GM19468 (cell line): Measurements from ENCODE around the gene PUS7L.
"Not testable (repeated sequence)": the region's sequence is repeated elsewhere in the genome, so short reads cannot be mapped to it uniquely, and the experiment has no call there.

Experiments used
- ATAC-seq: cut with Tn5 transposase; IDR thresholded peaks from one replicate; pipeline ENCODE4 v1.9.1; 2021; ENCODE audit warnings: mild to moderate bottlenecking, moderate library complexity, moderate number of reproducible peaks; ENCODE audit not compliant: unreplicated experiment; ENCODE audit errors: extremely low read depth

Gene PUS7L

GRCh38 chr12:43758728-43759563, at the start of gene PUS7L, which contains the start of gene IRAK4:
TSS of gene PUS7L (minus strand) at chr12:43758790. CDS start at chr12:43755245, 3,545 bp downstream.
TSS of gene IRAK4 (plus strand) at chr12:43758951. CDS start at chr12:43768112, 9,161 bp downstream.
- ATAC-seq = peak; percentile 97

- ATAC-seq = no peak
These were observed 48.8 kb upstream of the PUS7L start for GRCh38 chr12:43807386-43807785.

GRCh38 chr12:43806737-43807072, 48.1 kb upstream of the PUS7L start:
- ATAC-seq = no peak

GRCh38 chr12:43805860-43806736, 47.5 kb upstream of the PUS7L start, which contains the start of gene TWF1:
TSS of gene TWF1 (minus strand) at chr12:43806317. CDS start at chr12:43806245, 72 bp downstream.
- ATAC-seq = peak; percentile 83

GRCh38 chr12:43805149-43805859, 46.7 kb upstream of the PUS7L start:
- no peak for ATAC-seq

GRCh38 chr12:43797561-43798217, 39.1 kb upstream of the PUS7L start:
- ATAC-seq = no peak

GRCh38 chr12:43795716-43796280, 37.2 kb upstream of the PUS7L start:
- no peak for ATAC-seq

- ATAC-seq = no peak
These were observed 31.4 kb upstream of the PUS7L start for GRCh38 chr12:43789941-43790340.

GRCh38 chr12:43786899-43787693, 28.5 kb upstream of the PUS7L start:
- no peak for ATAC-seq

- ATAC-seq = no peak
These were observed 17.9 kb upstream of the PUS7L start for GRCh38 chr12:43776498-43776897.

GRCh38 chr12:43766291-43766690, 7.7 kb upstream of the PUS7L start:
- ATAC-seq = no peak

- ATAC-seq = no peak
These were observed 5.9 kb upstream of the PUS7L start for GRCh38 chr12:43764528-43764927.

GRCh38 chr12:43763769-43764168, 5.2 kb upstream of the PUS7L start:
- ATAC-seq = no peak

GRCh38 chr12:43762596-43762995, 4.0 kb upstream of the PUS7L start:
- no peak for ATAC-seq

- no peak for ATAC-seq
These were observed 2.9 kb upstream of the PUS7L start for GRCh38 chr12:43761500-43761899.

GRCh38 chr12:43760396-43760795, 1.8 kb upstream of the PUS7L start:
- ATAC-seq = no peak

GRCh38 chr12:43758247-43758727, 303 bp downstream of the PUS7L start:
- ATAC-seq = no peak

GRCh38 chr12:43754015-43754414, 4.6 kb downstream of the PUS7L start:
- no peak for ATAC-seq

GRCh38 chr12:43751360-43751759, 7.2 kb downstream of the PUS7L start:
- ATAC-seq = not testable (repeated sequence)
